GM18526 (cell line): Measurements from ENCODE around the gene ZNRF1.

Source experiments
- POLR2A ChIP-seq: IDR thresholded peaks from 3 replicates; pipeline ENCODE4 v1.6.1; 2011; ENCODE audit not compliant: insufficient read length; ENCODE audit errors: extremely low read depth

Gene ZNRF1

GRCh38 chr16:75147968-75148310 lies 149.1 kb downstream of the ZNRF1 start:
- no peak for TF ChIP-seq POLR2A

- TF ChIP-seq POLR2A = peak; percentile 78
Observed at GRCh38 chr16:75148311-75149195, 149.7 kb downstream of the ZNRF1 start, which contains the start of gene ZFP1. ZFP1 (plus strand) TSS chr16:75148524; CDS start chr16:75152952, 4,428 bp downstream.

- no peak for TF ChIP-seq POLR2A
Observed at GRCh38 chr16:75151798-75152197, 153.0 kb downstream of the ZNRF1 start.

- TF ChIP-seq POLR2A = no peak
Observed at GRCh38 chr16:75152635-75153034, 153.8 kb downstream of the ZNRF1 start.

- no peak for TF ChIP-seq POLR2A
Observed at GRCh38 chr16:75160386-75160785, 161.6 kb downstream of the ZNRF1 start.
